ENCODE results near the gene TOM1.
A peak's percentile ranks its signal among the peaks of the same experiment; 100 is the strongest.
"Not testable (repeated sequence)": the region's sequence is repeated elsewhere in the genome, so short reads cannot be mapped to it uniquely, and the experiment has no call there.

Gene TOM1

GRCh38 chr22:35377735-35378134 is 78.0 kb downstream of the TOM1 start:
- DNase-seq, result no peak

GRCh38 chr22:35378621-35379020 is 78.9 kb downstream of the TOM1 start:
- no peak for DNase-seq

GRCh38 chr22:35379146-35379993 is 79.7 kb downstream of the TOM1 start:
- no peak for DNase-seq

GRCh38 chr22:35380013-35380412 is 80.3 kb downstream of the TOM1 start:
- no peak for DNase-seq

- peak; percentile 58 to 68 for DNase-seq
Observed at GRCh38 chr22:35380537-35381423, 81.1 kb downstream of the TOM1 start, which contains the start of gene HMOX1. Gene HMOX1 (plus strand): TSS chr22:35381096. CDS start chr22:35381174, 78 bp downstream.

- DNase-seq, result peak in 1 of 2 experiments; percentile 8
Observed at GRCh38 chr22:35381424-35382009, 81.8 kb downstream of the TOM1 start.

- no peak for DNase-seq
Observed at GRCh38 chr22:35383679-35384071, 84.0 kb downstream of the TOM1 start.

- DNase-seq, result no peak
Observed at GRCh38 chr22:35384527-35384926, 84.8 kb downstream of the TOM1 start.

- DNase-seq, result no peak
Observed at GRCh38 chr22:35384975-35385588, 85.4 kb downstream of the TOM1 start.

GRCh38 chr22:35386670-35387288 is 87.1 kb downstream of the TOM1 start:
- no peak for DNase-seq

GRCh38 chr22:35390933-35391332 is 91.2 kb downstream of the TOM1 start:
- DNase-seq, result no peak

- DNase-seq, result no peak
Observed at GRCh38 chr22:35392357-35392756, 92.7 kb downstream of the TOM1 start.

GRCh38 chr22:35393116-35394010 is 93.7 kb downstream of the TOM1 start:
- no peak for DNase-seq

GRCh38 chr22:35394011-35394312 is 94.3 kb downstream of the TOM1 start:
- DNase-seq, result no peak

GRCh38 chr22:35394810-35395563 is 95.3 kb downstream of the TOM1 start:
- DNase-seq, result no peak

GRCh38 chr22:35396622-35397021 is 96.9 kb downstream of the TOM1 start:
- DNase-seq, result not testable (repeated sequence)

- no peak for DNase-seq
Observed at GRCh38 chr22:35397095-35397904, 97.6 kb downstream of the TOM1 start.
